Measurements from ENCODE around the gene RAC3. TPM values are rescaled to one million over a fixed set of nuclear protein-coding genes. Genes with fewer than 3 reads are reported as not detected.

The RAC3 gene
- total RNA-seq, 1 donor from 2014 or later = 41.3 TPM

DNA sequence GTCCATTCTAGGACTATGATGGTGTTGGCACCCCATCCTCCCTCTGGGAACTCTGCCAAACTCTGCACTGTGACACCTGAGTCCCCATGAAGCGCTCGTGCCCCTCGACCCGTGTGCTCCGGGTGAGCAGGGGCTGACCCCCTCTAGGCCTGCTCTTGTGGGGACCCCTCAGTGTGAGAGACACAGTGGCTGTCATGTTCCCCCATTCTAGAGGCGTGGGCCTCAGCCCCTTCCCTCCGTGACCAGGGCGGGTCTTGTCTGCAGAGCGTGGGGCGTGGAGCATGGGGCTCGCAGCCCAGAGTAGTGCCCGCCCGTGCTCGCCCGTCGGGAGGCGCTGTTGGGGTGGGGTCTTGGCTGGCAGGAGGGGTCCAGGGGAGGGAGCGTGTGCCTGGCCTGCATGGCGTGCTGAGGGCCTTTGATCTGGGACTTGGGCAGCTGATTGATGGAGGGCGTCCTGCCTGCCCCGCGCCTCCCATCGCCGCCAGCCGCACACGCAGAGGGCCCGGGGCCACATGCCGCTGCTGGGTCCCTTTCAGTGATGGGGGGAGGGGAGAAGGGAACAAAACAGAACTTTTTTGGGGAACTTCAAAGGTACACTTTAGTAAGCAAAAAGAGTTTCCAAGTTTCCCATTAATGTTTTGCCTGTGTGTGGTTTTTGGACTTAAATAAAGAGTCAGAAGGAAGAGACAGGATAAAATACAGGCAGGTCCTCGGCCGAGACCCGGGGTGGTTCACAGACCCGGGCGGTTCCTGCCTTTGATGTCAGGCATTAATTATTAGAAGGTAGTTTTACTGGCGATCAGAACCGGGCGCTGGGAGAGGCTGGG, 31.3 kb upstream of the RAC3 start:
- Histone ChIP-seq H3K4me2 (ENCODE audit: low read length) (no peak overlapping the region), H3K9me3 (ENCODE audit: insufficient read depth, low read depth, low read length) (no peaks in the 10 kb centered on the region), H3K27ac (ENCODE audit: low read depth, low read length) (no peak overlapping the region), H4K20me1 (ENCODE audit: insufficient read depth, low read length) (peaks cover 28% of the 10 kb centered on the region), H3K36me3 (ENCODE audit: insufficient read depth, low read length) (no peaks in the 10 kb centered on the region), H3K4me3 (ENCODE audit: insufficient read depth, low read depth, low read length) (no peak overlapping the region), H3K79me2 (ENCODE audit: insufficient read depth, low read length) (no peaks in the 10 kb centered on the region), H3K9ac (ENCODE audit: low read length) (no peak overlapping the region), H3K27me3 (ENCODE audit: insufficient read depth, low read length) (no peaks in the 10 kb centered on the region), H3K4me1 (ENCODE audit: insufficient read depth, low read length) (peaks cover 24% of the 10 kb centered on the region), H2AFZ (ENCODE audit: low read depth, low read length) (no peak overlapping the region)
- no peaks in the 10 kb centered on the region for H3K27me3 Mint-ChIP-seq (ENCODE audit: low read depth, unreplicated experiment)
- peaks cover 14% of the 10 kb centered on the region for H3K4me1 Mint-ChIP-seq (ENCODE audit: low read depth, unreplicated experiment)
- no peak for FAIRE-seq
- H3K27ac Mint-ChIP-seq (ENCODE audit: unreplicated experiment) = no peak overlapping the region
- DNase-seq (ENCODE audit: low read depth) = no peak
- H3K9me3 Mint-ChIP-seq (ENCODE audit: unreplicated experiment) = no peaks in the 10 kb centered on the region
- no peak for TF ChIP-seq EZH2 (IDR thresholded peaks at IDR 0.05; ENCODE audit: insufficient read depth, low read length)
- TF ChIP-seq, protein P1, sequence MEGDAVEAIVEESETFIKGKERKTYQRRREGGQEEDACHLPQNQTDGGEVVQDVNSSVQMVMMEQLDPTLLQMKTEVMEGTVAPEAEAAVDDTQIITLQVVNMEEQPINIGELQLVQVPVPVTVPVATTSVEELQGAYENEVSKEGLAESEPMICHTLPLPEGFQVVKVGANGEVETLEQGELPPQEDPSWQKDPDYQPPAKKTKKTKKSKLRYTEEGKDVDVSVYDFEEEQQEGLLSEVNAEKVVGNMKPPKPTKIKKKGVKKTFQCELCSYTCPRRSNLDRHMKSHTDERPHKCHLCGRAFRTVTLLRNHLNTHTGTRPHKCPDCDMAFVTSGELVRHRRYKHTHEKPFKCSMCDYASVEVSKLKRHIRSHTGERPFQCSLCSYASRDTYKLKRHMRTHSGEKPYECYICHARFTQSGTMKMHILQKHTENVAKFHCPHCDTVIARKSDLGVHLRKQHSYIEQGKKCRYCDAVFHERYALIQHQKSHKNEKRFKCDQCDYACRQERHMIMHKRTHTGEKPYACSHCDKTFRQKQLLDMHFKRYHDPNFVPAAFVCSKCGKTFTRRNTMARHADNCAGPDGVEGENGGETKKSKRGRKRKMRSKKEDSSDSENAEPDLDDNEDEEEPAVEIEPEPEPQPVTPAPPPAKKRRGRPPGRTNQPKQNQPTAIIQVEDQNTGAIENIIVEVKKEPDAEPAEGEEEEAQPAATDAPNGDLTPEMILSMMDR (IDR thresholded peaks at IDR 0.05; ENCODE audit: insufficient read depth, low read depth, low read length) = no peak
- H3K4me3 Mint-ChIP-seq (ENCODE audit: unreplicated experiment) = no peak overlapping the region
- peaks cover 3% of the 10 kb centered on the region for H3K36me3 Mint-ChIP-seq (ENCODE audit: low read depth, unreplicated experiment)

DNA sequence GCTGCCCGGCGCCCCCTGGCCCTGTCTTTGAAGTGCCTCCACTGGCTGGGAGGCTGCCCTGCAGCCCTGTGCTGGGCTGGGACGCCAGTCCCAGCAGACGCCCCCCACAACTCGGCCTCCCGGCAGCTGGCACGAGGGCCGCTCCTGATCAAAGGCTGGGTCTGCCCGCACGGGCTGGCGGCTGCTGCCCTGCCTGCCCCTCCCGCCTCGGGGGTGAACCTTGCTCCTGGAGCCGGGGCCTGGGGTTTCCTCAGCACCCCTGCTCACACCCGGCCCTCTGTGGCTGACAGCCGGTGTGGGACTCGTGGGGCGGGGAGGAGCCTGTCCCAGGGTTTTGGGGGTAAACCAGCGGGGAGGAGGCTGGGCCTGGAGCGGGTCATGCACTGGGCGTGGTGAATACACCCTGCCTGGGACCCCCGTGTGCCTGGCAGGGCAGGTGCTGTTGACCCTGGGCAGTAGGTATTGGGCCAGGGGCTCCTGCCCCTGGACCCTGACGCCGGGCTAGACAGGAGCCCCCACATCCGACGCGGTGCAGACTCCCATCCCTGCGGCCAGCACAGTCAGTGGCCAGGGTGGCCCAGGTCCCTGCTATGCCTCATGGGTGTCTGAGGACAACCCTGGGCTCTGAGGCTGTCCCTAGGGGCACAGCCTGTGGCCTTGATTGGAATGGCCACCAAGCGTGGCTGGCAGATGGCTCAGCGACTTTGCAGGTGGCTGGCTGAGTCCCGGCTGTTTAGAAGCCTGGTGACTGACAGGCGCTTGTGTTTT, 30.5 kb upstream of the RAC3 start:
- H3K79me2 ChIP-seq (ENCODE audit: insufficient read depth, low read length) = no peaks in the 10 kb centered on the region
- DNase-seq (ENCODE audit: low read depth) (no peak), FAIRE-seq (no peak)
- H3K4me1 Mint-ChIP-seq (ENCODE audit: low read depth, unreplicated experiment) = peaks cover 16% of the 10 kb centered on the region
- H3K27ac Mint-ChIP-seq (ENCODE audit: unreplicated experiment) = no peak overlapping the region
- H2AFZ ChIP-seq (ENCODE audit: low read depth, low read length) = no peak overlapping the region
- H3K36me3 ChIP-seq (ENCODE audit: insufficient read depth, low read length) = no peaks in the 10 kb centered on the region
- no peaks in the 10 kb centered on the region for H3K9me3 ChIP-seq (ENCODE audit: insufficient read depth, low read depth, low read length)
- no peak overlapping the region for H3K9ac ChIP-seq (ENCODE audit: low read length)
- no peak overlapping the region for H3K27ac ChIP-seq (ENCODE audit: low read depth, low read length)
- no peak overlapping the region for H3K4me3 ChIP-seq (ENCODE audit: insufficient read depth, low read depth, low read length)
- no peak overlapping the region for H3K4me3 Mint-ChIP-seq (ENCODE audit: unreplicated experiment)
- H3K27me3 Mint-ChIP-seq (ENCODE audit: low read depth, unreplicated experiment) = no peaks in the 10 kb centered on the region
- H3K9me3 Mint-ChIP-seq (ENCODE audit: unreplicated experiment) = no peaks in the 10 kb centered on the region
- H3K36me3 Mint-ChIP-seq (ENCODE audit: low read depth, unreplicated experiment) = peaks cover 3% of the 10 kb centered on the region
- no peak overlapping the region for H3K4me2 ChIP-seq (ENCODE audit: low read length)
- peaks cover 27% of the 10 kb centered on the region for H3K4me1 ChIP-seq (ENCODE audit: insufficient read depth, low read length)
- peaks cover 23% of the 10 kb centered on the region for H4K20me1 ChIP-seq (ENCODE audit: insufficient read depth, low read length)
- TF ChIP-seq, protein P1 (IDR thresholded peaks at IDR 0.05; ENCODE audit: insufficient read depth, low read depth, low read length) = no peak
- no peak for TF ChIP-seq EZH2 (IDR thresholded peaks at IDR 0.05; ENCODE audit: insufficient read depth, low read length)
- no peaks in the 10 kb centered on the region for H3K27me3 ChIP-seq (ENCODE audit: insufficient read depth, low read length)

Data from astrocyte (in vitro differentiated cells and primary cell).